RPMI7951 (cell line): ENCODE data around the gene FTO. TPM values are rescaled to one million over a fixed set of nuclear protein-coding genes. Genes with fewer than 3 reads are reported as not detected.

ENCODE experiments used
- DNase-seq: peaks from one replicate; pipeline ENCODE4 v3.0.0-alpha.2; 2012; ENCODE audit warnings: low read depth
- total RNA-seq: library from RNA; depleted of rRNA; stranded (reverse); fragments of >200 nt; shearing (Covaris generic); gene quantifications from 2 replicates; pipeline ENCODE4 v1.2.3, GENCODE V29; 2014

Gene FTO
- total RNA-seq, 1 experiment from 2014 or later: 90.0 TPM

DNA sequence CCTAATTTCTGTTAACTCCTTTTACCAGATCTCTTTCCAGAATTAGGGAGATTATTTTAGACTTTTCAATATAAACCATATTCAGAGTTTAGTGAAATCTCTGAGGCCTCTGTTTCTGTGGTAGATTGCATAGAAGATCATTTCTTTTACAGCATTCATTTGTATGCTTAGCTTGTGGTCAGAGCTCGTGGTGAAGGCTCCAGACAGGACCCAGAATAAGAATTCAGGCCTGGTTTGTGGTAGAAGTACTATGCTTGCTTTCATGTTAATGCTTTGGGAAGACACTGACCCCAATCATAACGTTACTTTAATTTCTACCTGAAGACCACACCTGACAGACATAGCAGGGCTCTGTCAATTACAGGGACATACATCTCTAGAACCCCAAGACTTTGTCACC is 258.1 kb downstream of the FTO start:
- DNase-seq: no peak

- no peak for DNase-seq
Observed at GRCh38 chr16:53964145-53964790, 260.3 kb downstream of the FTO start.

DNA sequence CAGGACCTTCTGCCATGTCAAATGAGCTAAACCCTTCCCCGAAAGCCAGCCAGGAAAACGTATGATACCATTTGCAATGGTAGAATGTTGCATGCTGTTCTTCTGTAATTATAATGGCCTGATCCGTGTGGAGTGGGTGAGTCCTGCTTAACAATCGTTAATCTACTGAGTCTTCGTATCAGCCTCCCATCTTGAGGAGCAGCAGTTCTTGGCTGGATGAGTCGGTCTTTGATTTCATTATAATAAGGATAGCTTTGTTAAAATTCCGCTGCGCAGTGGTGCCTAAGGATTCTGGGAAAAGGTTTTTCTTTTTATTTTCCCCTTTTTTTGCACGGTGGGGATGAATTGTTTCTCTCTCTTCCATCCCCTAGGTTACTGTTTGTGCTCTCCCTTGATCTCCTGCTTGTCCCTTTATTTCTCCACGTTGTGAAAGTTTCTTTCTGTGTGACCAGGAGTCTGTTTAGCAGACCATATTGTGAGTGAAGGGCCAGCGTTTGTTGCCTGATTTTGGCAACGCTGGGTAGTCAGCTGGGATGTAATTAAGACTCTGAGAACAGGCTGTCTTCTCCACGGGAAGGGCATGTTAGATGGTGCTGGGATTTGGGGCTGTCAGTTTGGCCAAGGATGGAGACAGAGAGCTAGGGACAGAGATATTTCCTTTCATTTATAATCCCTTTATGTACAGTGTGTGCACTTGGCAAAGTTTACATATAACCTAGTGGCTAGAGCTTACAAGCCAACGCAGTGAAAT is 263.0 kb downstream of the FTO start:
- DNase-seq: no peak

DNA sequence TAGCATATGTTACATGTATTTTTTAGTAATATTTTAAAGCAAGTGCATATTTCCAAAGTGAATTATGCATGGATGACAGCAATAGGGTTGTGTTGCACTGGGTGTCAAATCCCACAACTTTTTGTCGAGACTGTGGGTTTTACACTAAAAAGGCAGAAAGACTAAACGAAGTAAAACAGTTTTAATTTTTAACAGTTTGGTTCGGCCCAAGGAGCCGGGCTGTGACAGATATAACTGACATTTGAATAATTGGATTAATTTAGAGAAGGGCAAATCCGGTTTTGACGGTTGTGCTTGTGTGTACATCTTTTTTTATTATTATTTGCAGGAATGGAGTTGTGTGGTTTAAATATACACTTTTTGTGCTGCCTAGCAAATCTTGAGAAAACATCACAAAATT is 263.6 kb downstream of the FTO start:
- DNase-seq: no peak

- DNase-seq: no peak
Observed at GRCh38 chr16:53968454-53968853, 264.5 kb downstream of the FTO start.

- no peak for DNase-seq
Observed at GRCh38 chr16:53968896-53969295, 264.9 kb downstream of the FTO start.

GRCh38 chr16:53971616-53972015 is 267.7 kb downstream of the FTO start:
- DNase-seq: no peak

GRCh38 chr16:53973021-53973420 is 269.1 kb downstream of the FTO start:
- DNase-seq: no peak

- DNase-seq: no peak
Observed at GRCh38 chr16:53974484-53975080, 270.6 kb downstream of the FTO start.

DNA sequence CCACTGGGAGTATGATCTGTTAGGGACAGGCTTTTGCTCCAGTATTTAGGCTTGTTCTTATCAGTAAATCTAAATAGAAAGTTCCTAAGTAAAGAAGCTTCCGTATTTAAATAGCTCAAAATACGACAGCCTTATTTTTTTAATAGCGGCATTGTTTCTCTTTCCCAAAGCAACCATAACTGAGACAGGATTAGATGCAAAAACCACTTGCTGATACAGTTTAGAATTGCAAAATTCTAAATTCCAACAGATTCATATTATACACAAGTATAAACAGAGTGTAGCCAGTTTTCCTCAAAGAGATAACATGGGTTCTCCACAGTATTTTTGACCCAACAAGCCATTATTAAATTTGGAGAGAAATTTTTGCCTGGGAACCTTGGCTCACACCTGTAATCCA is 276.7 kb downstream of the FTO start:
- DNase-seq: no peak

- no peak for DNase-seq
Observed at GRCh38 chr16:53982631-53983042, 278.7 kb downstream of the FTO start.

DNA sequence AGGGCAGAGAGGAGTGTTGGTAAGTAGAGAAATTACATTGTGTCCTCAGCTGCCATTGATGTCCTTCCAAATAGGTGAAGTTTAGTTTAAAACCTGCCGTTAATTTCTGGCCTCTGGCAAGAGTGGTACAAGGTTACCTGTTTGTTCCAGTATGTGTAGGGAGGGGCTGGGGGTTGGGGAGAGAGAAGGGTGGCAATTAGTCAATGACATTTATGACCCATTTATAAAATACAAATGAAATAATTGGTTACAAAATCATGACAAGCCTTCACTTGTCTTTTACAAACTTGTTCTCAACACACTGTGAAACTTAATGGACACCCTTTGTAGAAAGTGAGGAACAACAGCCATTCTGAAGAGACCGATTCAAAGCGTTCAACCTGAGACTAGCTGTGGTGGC is 281.0 kb downstream of the FTO start:
- DNase-seq: no peak

DNA sequence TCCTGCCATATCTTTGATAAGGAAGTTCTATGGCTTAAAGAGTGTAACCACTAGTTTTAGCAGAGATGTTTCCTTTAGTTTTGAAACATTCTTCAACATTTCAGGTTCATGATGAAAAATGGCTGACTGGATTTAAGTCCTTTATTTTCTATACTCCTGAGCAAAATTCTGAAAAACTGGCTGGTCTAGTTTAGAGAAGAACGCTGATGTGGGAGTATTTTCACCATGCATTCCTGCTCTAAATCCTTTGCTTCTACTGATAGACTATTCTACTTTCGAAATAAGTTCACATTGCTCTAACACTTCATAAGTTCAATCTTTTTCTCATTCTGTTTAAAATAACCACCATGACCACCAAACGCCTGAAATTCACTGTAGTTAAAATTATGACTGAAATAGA is 281.9 kb downstream of the FTO start:
- no peak for DNase-seq

DNA sequence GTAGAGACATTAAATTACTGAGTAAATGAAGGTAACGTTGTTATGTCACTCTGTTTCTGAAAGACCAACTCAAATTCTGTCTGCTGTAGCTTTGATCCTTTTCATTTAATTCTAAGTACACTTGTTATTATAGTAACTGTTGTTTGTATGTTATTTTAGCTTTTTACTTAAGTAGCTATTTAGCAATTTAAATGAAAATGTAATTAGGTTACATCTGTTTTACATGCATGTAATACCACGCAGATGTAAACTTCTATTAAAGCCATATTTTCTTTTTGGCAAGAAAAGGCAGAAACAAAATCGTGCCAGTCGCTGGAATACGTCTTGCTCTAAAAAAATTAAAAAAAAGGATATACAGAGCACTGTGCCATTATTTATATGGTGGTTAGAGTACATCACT is 282.8 kb downstream of the FTO start:
- DNase-seq: no peak

DNA sequence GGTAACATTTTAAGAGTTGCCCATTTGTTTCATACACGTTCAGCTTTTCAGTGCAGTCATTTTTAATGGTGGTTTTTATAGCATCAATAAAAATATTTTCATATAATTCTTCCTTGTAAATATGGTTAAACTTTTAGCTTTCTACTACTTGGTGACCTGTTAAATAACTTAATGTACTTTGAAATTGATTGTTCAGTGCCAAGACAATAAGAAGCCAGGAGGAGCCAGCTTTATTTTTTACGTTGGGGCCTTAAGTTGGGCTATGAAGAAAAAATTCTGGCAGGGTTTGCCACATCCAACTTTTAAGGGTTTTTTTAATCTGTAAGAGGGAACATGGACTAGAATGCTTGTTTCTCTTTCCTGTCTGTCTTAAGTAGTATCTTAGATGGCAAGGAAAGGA is 284.2 kb downstream of the FTO start:
- no peak for DNase-seq

DNA sequence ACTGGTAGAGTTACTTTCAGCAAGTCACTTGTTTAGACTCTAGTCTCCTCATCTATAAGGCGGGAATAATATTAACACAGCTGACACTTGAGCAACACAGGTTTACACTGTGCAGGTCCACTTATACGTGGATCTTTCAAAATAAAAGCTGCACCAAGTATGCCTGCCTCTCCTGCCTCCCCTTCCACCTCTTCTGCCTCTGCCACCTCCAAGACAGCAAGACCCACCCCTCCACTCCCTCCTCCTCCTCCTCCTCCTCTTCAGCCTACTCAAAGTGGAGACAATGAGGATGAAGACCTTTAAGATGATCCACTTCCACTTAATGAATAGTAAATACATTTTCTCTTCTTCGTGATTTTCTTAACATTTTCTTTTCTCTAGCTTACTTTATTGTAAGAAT is 285.6 kb downstream of the FTO start:
- DNase-seq: no peak

- peak; percentile 18 for DNase-seq
Observed at GRCh38 chr16:53991754-53992378, 287.9 kb downstream of the FTO start.

DNA sequence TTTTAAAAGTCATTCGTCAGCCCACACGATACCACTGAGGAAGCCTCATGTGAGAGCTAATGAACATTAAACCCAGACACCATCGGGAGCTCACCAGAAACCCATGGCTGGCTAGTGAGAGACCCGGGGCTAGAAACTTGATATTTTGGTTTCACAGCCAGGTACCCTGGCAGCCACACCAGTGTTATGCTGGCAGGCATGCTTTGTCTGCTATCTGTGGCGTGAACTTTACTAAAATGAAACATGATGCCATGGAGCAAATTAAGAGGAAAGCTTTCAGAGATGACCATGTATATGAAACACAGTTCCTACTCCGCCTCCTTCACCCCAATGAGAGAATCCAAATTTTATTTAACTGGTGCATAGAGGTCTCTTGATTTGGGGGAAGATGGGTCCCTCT is 291.4 kb downstream of the FTO start:
- DNase-seq: no peak

GRCh38 chr16:53996961-53997360 is 293.0 kb downstream of the FTO start:
- DNase-seq: no peak

DNA sequence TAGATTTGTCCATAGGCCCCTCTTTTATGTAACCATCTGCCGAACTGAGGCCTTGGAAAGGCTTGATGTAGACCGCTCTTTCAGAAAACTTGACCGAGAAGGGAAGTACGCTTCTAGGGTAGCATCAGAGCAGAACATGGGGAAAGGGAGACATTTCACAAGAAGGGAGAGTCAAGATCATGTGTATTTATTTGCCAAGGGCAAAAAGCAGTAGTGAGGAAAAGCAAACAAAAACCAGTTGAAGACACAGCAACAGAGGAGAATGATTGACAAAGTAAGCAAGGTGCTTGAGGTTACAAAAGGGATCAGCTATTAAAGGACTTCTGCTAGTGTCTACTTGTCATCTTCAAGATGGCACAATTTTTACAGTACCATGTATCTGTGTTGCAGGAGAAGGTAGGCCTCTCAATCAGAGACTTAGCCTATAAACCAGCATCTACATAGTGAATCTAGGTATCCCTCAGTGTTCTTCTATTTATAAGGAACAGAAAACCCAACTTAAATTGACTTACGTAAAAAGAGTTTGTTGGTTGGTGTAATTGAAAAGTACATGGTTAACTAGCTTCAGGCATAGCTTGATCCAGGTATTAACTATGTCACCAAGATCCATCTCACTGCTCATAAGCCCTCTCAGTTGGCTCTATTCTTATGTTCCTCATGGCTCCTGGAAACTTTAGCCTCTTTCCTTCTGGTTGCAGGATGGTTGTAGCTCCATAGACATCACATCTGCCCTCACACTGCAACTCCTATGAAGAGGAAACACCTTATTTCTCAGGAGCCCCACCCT is 294.3 kb downstream of the FTO start:
- DNase-seq: no peak

- no peak for DNase-seq
Observed at GRCh38 chr16:53998966-53999522, 295.1 kb downstream of the FTO start.

DNA sequence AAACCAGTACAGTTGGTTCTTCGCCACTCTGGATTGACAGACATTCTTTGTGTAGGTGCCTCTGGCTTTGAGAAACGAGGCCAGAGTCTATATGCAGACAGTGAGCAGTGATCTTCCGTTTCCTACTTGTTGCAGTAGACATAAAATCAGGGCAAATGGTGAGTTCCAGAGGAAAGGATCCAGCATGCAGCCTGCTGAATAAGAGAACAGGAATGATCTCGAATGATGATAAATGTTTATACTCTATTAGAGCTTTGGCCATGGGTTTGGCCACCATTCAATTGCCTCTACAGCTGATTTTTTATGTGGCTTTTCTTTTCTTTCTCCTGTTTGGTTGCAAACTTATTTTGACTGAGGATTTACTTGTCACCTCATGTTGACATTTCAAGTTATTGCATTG is 295.9 kb downstream of the FTO start:
- no peak for DNase-seq
